ENCODE measurements around the gene C1QTNF12. TPM values are rescaled to one million over a fixed set of nuclear protein-coding genes. Genes with fewer than 3 reads are reported as not detected.

Gene C1QTNF12
- total and polyA plus RNA-seq, 12 donors = 0.42 to 2.3 (median 1.1) TPM; not detected in 1

- no peaks in the 10 kb centered on the region for H3K9me3 ChIP-seq
- ATAC-seq = no peak
- 96% methylated on average over 28 of the region's 28 CpGs for WGBS, 2 donors
- TF ChIP-seq CTCF (IDR thresholded peaks at IDR 0.05) = no peak
- no peak overlapping the region for H3K4me3 ChIP-seq
- intact Hi-C loops (cut with DNase I) = loop anchor here in 3 of 10 donors (5.0 kb wide), 3 partner anchors 38 to 112 kb away; partner anchors contain the start of gene UBE2J2 (in 1 of the 3)
- peaks cover 4 to 23% (median 19%) of the 10 kb centered on the region in 7 donors for H3K27me3 ChIP-seq
- H3K4me1 ChIP-seq = peaks cover 15 to 55% (median 40%) of the 10 kb centered on the region in 9 donors
- H3K27ac ChIP-seq = no peak overlapping the region
- no peak for DNase-seq
- peaks cover 0 to 14% (median 0%) of the 10 kb centered on the region in 9 donors for H3K36me3 ChIP-seq
Measured at GRCh38 chr1:1234180-1234808, 12.2 kb downstream of the C1QTNF12 start.

- DNase-seq (no peak), ATAC-seq (no peak)
- Histone ChIP-seq H3K4me1 (peaks cover 15 to 60% (median 44%) of the 10 kb centered on the region in 9 donors), H3K36me3 (peaks cover 0 to 19% (median 1%) of the 10 kb centered on the region in 9 donors), H3K9me3 (no peaks in the 10 kb centered on the region), H3K4me3 (no peak overlapping the region), H3K27me3 (peaks cover 0 to 15% (median 12%) of the 10 kb centered on the region in 7 donors), H3K27ac (no peak overlapping the region)
- WGBS, 2 donors = 97 to 98% methylated on average over 15 of the region's 15 CpGs
- intact Hi-C loops (cut with DNase I) = loop anchor here in 3 of 10 donors (5.0 kb wide), 3 partner anchors 39 to 111 kb away; partner anchors contain the start of gene UBE2J2 (in 1 of the 3)
- no peak for TF ChIP-seq CTCF (IDR thresholded peaks at IDR 0.05)
Measured at GRCh38 chr1:1233567-1233892, 13.0 kb downstream of the C1QTNF12 start.

GRCh38 chr1:1232796-1233566 lies 13.5 kb downstream of the C1QTNF12 start:
- TF ChIP-seq CTCF (IDR thresholded peaks at IDR 0.05) = no peak
- WGBS, 2 donors = 77% methylated on average over 83 to 98 of the region's 98 CpGs

GRCh38 chr1:1232208-1232795 lies 14.2 kb downstream of the C1QTNF12 start, which contains the start of gene B3GALT6:
TSS of gene B3GALT6 (plus strand) at chr1:1232237. CDS start at chr1:1232279, 42 bp downstream.
- intact Hi-C loops (cut with DNase I) = loop anchor here in 3 of 10 donors (5.0 kb wide), 3 partner anchors 40 to 110 kb away; partner anchors contain the start of gene UBE2J2 (in 1 of the 3)
- Histone ChIP-seq H3K4me1 (peaks cover 12 to 51% (median 36%) of the 10 kb centered on the region in 9 donors), H3K9me3 (no peaks in the 10 kb centered on the region), H3K27ac (peak within 1 kb of the TSS; percentile 92 to 99 (median 96)), H3K36me3 (peaks cover 0 to 31% (median 14%) of the 10 kb centered on the region in 9 donors), H3K27me3 (peaks cover 0 to 3% (median 0%) of the 10 kb centered on the region in 7 donors), H3K4me3 (peak within 1 kb of the TSS; percentile 73 to 100 (median 96))
- TF ChIP-seq CTCF (IDR thresholded peaks at IDR 0.05) = no peak
- WGBS, 2 donors = 5 to 6% methylated on average over 60 to 100 of the region's 100 CpGs
- ATAC-seq (no peak), DNase-seq (no peak)

More at GRCh38 chr1:1232796-1233566, 13.5 kb downstream of the C1QTNF12 start:
- DNase-seq = no peak
- peak overlapping the region in 3 of 10 donors; percentile 9 to 73 (median 26) for H3K27ac ChIP-seq
- no peak for ATAC-seq
- peaks cover 0 to 10% (median 6%) of the 10 kb centered on the region in 7 donors for H3K27me3 ChIP-seq
- H3K36me3 ChIP-seq = peaks cover 0 to 25% (median 7%) of the 10 kb centered on the region in 9 donors
- no peaks in the 10 kb centered on the region for H3K9me3 ChIP-seq
- intact Hi-C loops (cut with DNase I) = loop anchor here in 3 of 10 donors (5.0 kb wide), 3 partner anchors 39 to 111 kb away; partner anchors contain the start of gene UBE2J2 (in 1 of the 3)
- H3K4me3 ChIP-seq = peak overlapping the region in 9 of 10 donors; percentile 8 to 48 (median 40)
- peaks cover 15 to 58% (median 42%) of the 10 kb centered on the region in 9 donors for H3K4me1 ChIP-seq
